Activated T-cell treated with anti-CD3 and anti-CD28 coated beads, Interleukin-2, amount 50 U/mL, for 72 hours (primary cell): ENCODE results near the gene ZKSCAN3. TPM values are rescaled to one million over a fixed set of nuclear protein-coding genes. Genes with fewer than 3 reads are reported as not detected.
"Not testable (repeated sequence)": the region's sequence is repeated elsewhere in the genome, so short reads cannot be mapped to it uniquely, and the experiment has no call there.

Experiments
- ATAC-seq, 2 donors: fragments of 150-1000 bp; cut with Tn5 transposase; replicated peaks in 1 of 2; 2 replicates each; pipeline ENCODE4 v1.10.0; 2021; ENCODE audit warnings: moderate library complexity in 2 of 2, mild to moderate bottlenecking in 1 of 2
- DNase-seq, 2 donors: peaks; one replicate each; pipeline ENCODE4 v3.0.0; 2021 to 2022; ENCODE audit warnings: mixed read lengths in 1 of 2
- H3K27ac Mint-ChIP-seq: one replicate; pipeline ENCODE4 v1.8.0; 2022; ENCODE audit warnings: mild to moderate bottlenecking, moderate library complexity, mixed read lengths
- H3K27me3 Mint-ChIP-seq: one replicate; pipeline ENCODE4 v1.8.0; 2022; ENCODE audit warnings: low read depth, mixed read lengths
- H3K36me3 Mint-ChIP-seq, 2 donors: one replicate each; pipeline ENCODE4 v1.8.0; 2022; ENCODE audit warnings: mixed read lengths in 2 of 2, mild to moderate bottlenecking in 1 of 2; ENCODE audit not compliant: insufficient read depth in 2 of 2
- H3K4me1 Mint-ChIP-seq: one replicate; pipeline ENCODE4 v1.8.0; 2022; ENCODE audit warnings: low read depth, mixed read lengths
- H3K4me3 Mint-ChIP-seq, 2 donors: one replicate each; pipeline ENCODE4 v1.8.0; 2022; ENCODE audit warnings: mild to moderate bottlenecking in 2 of 2, mixed read lengths in 2 of 2, moderate library complexity in 2 of 2
- H3K9me3 Mint-ChIP-seq, 2 donors: one replicate each; pipeline ENCODE4 v1.8.0; 2022; ENCODE audit warnings: mixed read lengths in 2 of 2
- total RNA-seq, 2 donors: library from RNA; stranded (reverse); gene quantifications; one replicate each; pipeline ENCODE4 v1.2.3, GENCODE V29; 2022

ZKSCAN3 gene
- total RNA-seq, 2 donors from 2014 or later, result 3.3 to 5.2 TPM

DNA sequence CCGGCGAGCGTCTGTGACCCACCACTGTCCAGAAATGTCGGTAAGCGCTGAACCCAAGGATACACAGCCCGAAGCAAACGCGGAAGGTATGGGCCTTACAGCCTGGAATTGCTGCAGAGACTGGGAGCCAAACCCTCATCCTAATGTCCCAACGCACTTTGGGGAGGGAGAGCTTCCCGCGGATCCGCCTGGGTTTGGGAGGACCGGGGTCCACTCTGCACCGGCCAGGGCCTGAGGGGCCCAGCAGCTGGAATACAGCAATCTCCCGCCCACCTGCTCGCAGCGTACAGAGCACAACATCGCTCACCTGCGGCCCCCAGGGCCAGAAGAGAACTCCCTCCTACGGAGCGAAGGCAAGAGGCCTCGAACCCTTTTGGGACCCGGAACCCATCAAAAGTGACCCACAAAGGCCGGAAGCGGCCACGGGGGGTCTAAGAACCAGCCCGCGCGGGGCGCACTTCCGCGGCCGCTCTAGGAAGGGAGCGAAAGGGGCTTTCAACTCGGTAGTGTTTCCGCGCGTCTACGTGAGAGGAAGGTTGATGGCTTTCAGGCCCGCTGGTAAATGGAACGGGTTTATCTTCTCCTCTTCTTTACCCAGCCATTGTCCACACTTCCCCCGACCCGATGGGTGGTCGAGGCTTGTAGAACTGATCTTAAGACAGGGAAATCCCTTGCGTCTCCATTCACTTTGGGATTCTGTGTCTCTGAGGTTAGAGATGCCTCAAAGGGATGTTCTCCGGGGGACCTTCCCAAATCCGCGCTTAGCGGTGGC, 49.8 kb downstream of the ZKSCAN3 start, which contains the start of gene ZSCAN12:
ZSCAN12 (minus strand) TSS at position 398 of the 772 bp plus-strand sequence. CDS start 1,342 bp downstream, outside the sequence.
- DNase-seq (peak; percentile 88 to 92), ATAC-seq (peak; percentile 95 to 99)
- Mint-ChIP-seq H3K27me3 (peaks cover 27% of the 10 kb centered on the region), H3K9me3 (no peaks in the 10 kb centered on the region), H3K27ac (peak within 1 kb of the TSS; percentile 95), H3K36me3 (peaks cover 6 to 28% of the 10 kb centered on the region in 2 donors), H3K4me3 (peak within 1 kb of the TSS; percentile 91 to 97), H3K4me1 (peaks cover 58% of the 10 kb centered on the region)

- Mint-ChIP-seq H3K27ac (peak overlapping the region; percentile 95), H3K27me3 (peaks cover 28% of the 10 kb centered on the region), H3K4me1 (peaks cover 52% of the 10 kb centered on the region), H3K36me3 (peaks cover 6 to 25% of the 10 kb centered on the region in 2 donors), H3K4me3 (peak overlapping the region; percentile 91 to 97), H3K9me3 (no peaks in the 10 kb centered on the region)
- DNase-seq, result no peak
- no peak for ATAC-seq
Measured at GRCh38 chr6:28400122-28400451, 50.3 kb downstream of the ZKSCAN3 start.

DNA sequence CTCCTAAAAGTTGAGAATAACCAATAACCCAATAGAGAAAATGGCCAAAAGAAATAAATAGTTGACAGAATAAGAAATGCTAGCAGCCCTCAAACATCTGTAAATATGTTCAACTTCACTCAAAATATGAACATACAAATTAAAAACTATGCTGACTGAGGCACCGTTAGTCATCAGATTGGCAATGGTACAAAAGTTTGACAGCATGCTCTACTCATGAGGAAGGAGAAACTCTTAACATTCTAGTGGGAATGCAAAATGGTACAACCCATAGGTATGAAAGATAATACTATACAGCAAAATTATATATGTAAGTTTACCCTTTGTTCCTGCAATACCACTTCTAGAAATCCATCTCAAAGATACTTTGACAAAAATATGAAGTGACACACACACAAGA, 51.4 kb downstream of the ZKSCAN3 start:
- peak overlapping the region in 1 of 2 donors; percentile 58 for H3K4me3 Mint-ChIP-seq

DNA sequence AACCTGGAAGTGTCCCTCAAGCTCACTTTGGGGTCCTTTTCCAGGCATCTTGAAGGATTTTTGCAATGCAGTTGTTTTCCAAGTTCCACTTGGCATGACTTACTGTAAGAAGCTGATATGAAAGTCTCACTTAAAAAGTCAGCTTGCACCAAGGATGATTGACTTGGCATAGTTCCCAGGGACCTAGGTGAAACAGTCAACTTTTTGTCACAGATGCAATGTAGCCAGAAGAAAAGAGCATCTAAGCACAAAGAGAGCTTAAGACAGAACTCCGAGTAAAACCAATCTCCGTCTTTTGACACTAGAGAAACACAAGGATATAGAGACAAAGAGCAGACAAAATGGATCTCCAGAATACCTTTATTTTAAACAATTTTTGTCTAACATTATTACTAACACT, 52.5 kb downstream of the ZKSCAN3 start:
- no peak for ATAC-seq
- H3K27me3 Mint-ChIP-seq, result peaks cover 43% of the 10 kb centered on the region
- no peak overlapping the region for H3K4me3 Mint-ChIP-seq
- DNase-seq, result no peak
- no peaks in the 10 kb centered on the region for H3K9me3 Mint-ChIP-seq
- peaks cover 6 to 15% of the 10 kb centered on the region in 2 donors for H3K36me3 Mint-ChIP-seq
- peaks cover 40% of the 10 kb centered on the region for H3K4me1 Mint-ChIP-seq
- H3K27ac Mint-ChIP-seq, result no peak overlapping the region

More for the DNA sequence above, 51.4 kb downstream of the ZKSCAN3 start:
- Mint-ChIP-seq H3K36me3 (peaks cover 6 to 22% of the 10 kb centered on the region in 2 donors), H3K9me3 (no peaks in the 10 kb centered on the region), H3K27ac (no peak overlapping the region), H3K4me1 (peaks cover 41% of the 10 kb centered on the region), H3K27me3 (peaks cover 35% of the 10 kb centered on the region)
- ATAC-seq (no peak), DNase-seq (no peak)

- Mint-ChIP-seq H3K4me1 (peaks cover 44% of the 10 kb centered on the region), H3K27me3 (peaks cover 43% of the 10 kb centered on the region)
- not testable (repeated sequence) for DNase-seq, H3K27ac Mint-ChIP-seq, ATAC-seq, H3K9me3 Mint-ChIP-seq, H3K4me3 Mint-ChIP-seq, H3K36me3 Mint-ChIP-seq
Measured at GRCh38 chr6:28403923-28404322, 54.2 kb downstream of the ZKSCAN3 start.

GRCh38 chr6:28407401-28407800, 57.7 kb downstream of the ZKSCAN3 start:
- Mint-ChIP-seq H3K27ac (no peak overlapping the region), H3K4me3 (peak overlapping the region; percentile 32 to 48), H3K27me3 (peaks cover 57% of the 10 kb centered on the region), H3K4me1 (peaks cover 35% of the 10 kb centered on the region), H3K9me3 (peaks cover 2 to 3% of the 10 kb centered on the region in 2 donors), H3K36me3 (peaks cover 3 to 4% of the 10 kb centered on the region in 2 donors)
- DNase-seq, result peak in 1 of 2 donors; percentile 14
- peak in 1 of 2 donors; percentile 36 for ATAC-seq

DNA sequence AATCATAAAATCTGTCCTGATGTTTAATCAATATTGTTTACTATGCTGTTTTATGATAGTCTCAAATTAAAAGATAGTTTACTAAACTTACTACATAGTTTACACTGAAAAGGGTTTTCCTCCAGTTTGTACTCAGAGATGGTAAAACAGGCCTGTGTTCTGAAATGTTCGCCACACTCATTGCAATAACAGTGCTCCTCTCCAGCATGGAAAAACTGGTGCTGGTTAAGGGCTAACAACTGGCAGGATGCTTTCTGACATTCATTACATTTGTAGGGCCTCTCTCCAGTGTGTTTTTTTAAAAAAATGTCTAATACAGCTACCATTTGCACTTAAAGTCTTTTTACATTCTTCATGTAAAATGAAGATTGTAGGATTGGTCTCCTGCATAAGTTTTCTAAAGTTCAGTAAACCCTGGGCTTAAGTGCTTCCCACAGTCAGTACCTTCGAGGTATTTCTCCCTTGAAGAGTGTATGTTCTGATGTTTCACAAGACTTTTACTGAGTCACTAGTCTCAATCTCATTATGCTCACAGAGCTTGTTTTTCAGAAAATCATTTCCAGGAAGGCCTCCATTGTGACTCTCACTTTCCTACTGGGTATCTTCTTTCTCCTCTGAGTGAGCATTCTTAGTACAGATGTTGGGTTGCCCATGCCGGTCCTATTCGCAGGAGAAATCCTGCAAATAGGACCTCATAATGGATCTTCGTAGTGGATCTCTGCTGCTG, 58.5 kb downstream of the ZKSCAN3 start:
- DNase-seq, result peak; percentile 21 to 36
- Mint-ChIP-seq H3K36me3 (peaks cover 3 to 4% of the 10 kb centered on the region in 2 donors), H3K9me3 (peaks cover 2 to 3% of the 10 kb centered on the region in 2 donors), H3K27ac (no peak overlapping the region), H3K4me1 (peaks cover 31% of the 10 kb centered on the region), H3K27me3 (peaks cover 51% of the 10 kb centered on the region), H3K4me3 (peak overlapping the region; percentile 25 to 64)
- ATAC-seq, result peak; percentile 97

- Mint-ChIP-seq H3K9me3 (peaks cover 2 to 3% of the 10 kb centered on the region in 2 donors), H3K27me3 (peaks cover 41% of the 10 kb centered on the region), H3K4me3 (no peak overlapping the region), H3K36me3 (peaks cover 3 to 4% of the 10 kb centered on the region in 2 donors), H3K4me1 (peaks cover 31% of the 10 kb centered on the region), H3K27ac (no peak overlapping the region)
- ATAC-seq (no peak), DNase-seq (no peak)
Measured at GRCh38 chr6:28410767-28411166, 61.0 kb downstream of the ZKSCAN3 start.

- H3K9me3 Mint-ChIP-seq, result peaks cover 2 to 3% of the 10 kb centered on the region in 2 donors
- H3K27me3 Mint-ChIP-seq, result peaks cover 29% of the 10 kb centered on the region
- H3K27ac Mint-ChIP-seq, result no peak overlapping the region
- peaks cover 6% of the 10 kb centered on the region for H3K4me1 Mint-ChIP-seq
- DNase-seq, result no peak
- no peak overlapping the region for H3K4me3 Mint-ChIP-seq
- peaks cover 3 to 4% of the 10 kb centered on the region in 2 donors for H3K36me3 Mint-ChIP-seq
- ATAC-seq, result no peak
Measured at GRCh38 chr6:28413681-28414080, 63.9 kb downstream of the ZKSCAN3 start.

Other genes with a start within 250 kb of the ZKSCAN3 start
- 1 to 10 TPM; 5.1 to 7.9 TPM for gene ZSCAN16, start 225.3 kb upstream of the ZKSCAN3 start, total RNA-seq
- 10 to 100 TPM; 29.8 to 32.0 TPM for gene ZKSCAN8, start 208.1 kb upstream of the ZKSCAN3 start, total RNA-seq
- 1 to 10 TPM; 7.5 to 9.2 TPM for gene ZSCAN9, start 124.7 kb upstream of the ZKSCAN3 start, total RNA-seq
- 1 to 10 TPM; 5.1 to 7.6 TPM for gene ZKSCAN4, start 97.7 kb upstream of the ZKSCAN3 start, total RNA-seq
- under 1 TPM in 1 of 2 donors, not detected in 1; 0.14 TPM for gene NKAPL, start 90.7 kb upstream of the ZKSCAN3 start, total RNA-seq
- gene ZSCAN26, start 82.8 kb upstream of the ZKSCAN3 start, total RNA-seq, result 10 to 100 TPM; 10.1 to 10.7 TPM
- 1 to 10 TPM; 4.7 to 5.9 TPM for gene PGBD1, start 68.4 kb upstream of the ZKSCAN3 start, total RNA-seq
- gene ZSCAN31, start 13.8 kb upstream of the ZKSCAN3 start, total RNA-seq, result 1 to 10 TPM; 1.5 to 2.1 TPM
- gene ZSCAN12, start 49.8 kb downstream of the ZKSCAN3 start, total RNA-seq, result 1 to 10 TPM; 5.6 to 6.4 TPM
- gene ZSCAN23, start 93.5 kb downstream of the ZKSCAN3 start, total RNA-seq, result 1 to 10 TPM; 2.5 to 4.3 TPM
- not detected for gene GPX6, start 165.8 kb downstream of the ZKSCAN3 start, total RNA-seq
- gene GPX5, start 175.9 kb downstream of the ZKSCAN3 start, total RNA-seq, result not detected